HEK293 (cell line): ENCODE results near the gene TRAF4.

Source experiments
- CTCF ChIP-seq: fragments of 450-650 bp; formaldehyde crosslinking; IDR thresholded peaks from 2 replicates; pipeline ENCODE4 v1.5.1; 2016; ENCODE audit warnings: missing biosample characterization, missing genetic modification characterization
- INSM2 ChIP-seq: fragments of 450-650 bp; formaldehyde crosslinking; IDR thresholded peaks from 2 replicates; pipeline ENCODE4 v1.5.1; 2016; ENCODE audit warnings: missing biosample characterization, missing genetic modification characterization
- REST ChIP-seq: fragments of 450-650 bp; formaldehyde crosslinking; IDR thresholded peaks from 2 replicates; pipeline ENCODE4 v1.5.1; 2016; ENCODE audit warnings: missing biosample characterization, missing genetic modification characterization
- TCF7L2 ChIP-seq: IDR thresholded peaks from 2 replicates; pipeline ENCODE4 v1.6.1; 2011; ENCODE audit warnings: low read depth, mild to moderate bottlenecking, inconsistent platforms, low read length, moderate library complexity, borderline replicate concordance
- TSHZ1 ChIP-seq: fragments of 450-650 bp; formaldehyde crosslinking; IDR thresholded peaks from 2 replicates; pipeline ENCODE4 v1.5.1; 2016; ENCODE audit warnings: missing biosample characterization, missing genetic modification characterization, borderline replicate concordance
- ZBTB11 ChIP-seq: fragments of 450-650 bp; formaldehyde crosslinking; conservative IDR thresholded peaks from 2 replicates; pipeline ENCODE4 v1.5.1; 2016; ENCODE audit warnings: low read depth, missing biosample characterization, missing genetic modification characterization
- ZNF394 ChIP-seq: fragments of 450-650 bp; formaldehyde crosslinking; IDR thresholded peaks from 2 replicates; pipeline ENCODE4 v1.5.1; 2016; ENCODE audit warnings: missing biosample characterization, missing genetic modification characterization, mild to moderate bottlenecking, moderate library complexity, borderline replicate concordance
- ZNF558 ChIP-seq: fragments of 450-650 bp; formaldehyde crosslinking; IDR thresholded peaks from 2 replicates; pipeline ENCODE4 v1.5.1; 2016; ENCODE audit warnings: missing biosample characterization, missing genetic modification characterization
- ZNF768 ChIP-seq: fragments of 450-650 bp; formaldehyde crosslinking; IDR thresholded peaks from 2 replicates; pipeline ENCODE4 v1.5.1; 2018; ENCODE audit warnings: missing biosample characterization, mild to moderate bottlenecking, missing genetic modification characterization

- TF ChIP-seq CTCF (tag by site-specific recombination) (no peak), ZNF394 (no peak), REST (no peak), ZBTB11 (no peak), ZNF558 (tag by site-specific recombination) (no peak), TCF7L2 (no peak), TSHZ1 (no peak), ZNF768 (tag by site-specific recombination) (no peak), INSM2 (tag by site-specific recombination) (no peak)
Measured at GRCh38 chr17:28760601-28761562, 17.1 kb downstream of the TRAF4 start.
